Stimulated activated CD4-positive, alpha-beta T cell treated with anti-CD3 and anti-CD28 coated beads, Interleukin-1b, Interleukin-23, amount 100 ng/mL, for 1 hour (primary cell): ENCODE measurements around the gene APP.

Experiments used
- DNase-seq, 2 donors: peaks; one replicate each; pipeline ENCODE4 v3.0.0-alpha.2; 2020; ENCODE audit warnings: low read depth in 2 of 2

APP gene

DNA sequence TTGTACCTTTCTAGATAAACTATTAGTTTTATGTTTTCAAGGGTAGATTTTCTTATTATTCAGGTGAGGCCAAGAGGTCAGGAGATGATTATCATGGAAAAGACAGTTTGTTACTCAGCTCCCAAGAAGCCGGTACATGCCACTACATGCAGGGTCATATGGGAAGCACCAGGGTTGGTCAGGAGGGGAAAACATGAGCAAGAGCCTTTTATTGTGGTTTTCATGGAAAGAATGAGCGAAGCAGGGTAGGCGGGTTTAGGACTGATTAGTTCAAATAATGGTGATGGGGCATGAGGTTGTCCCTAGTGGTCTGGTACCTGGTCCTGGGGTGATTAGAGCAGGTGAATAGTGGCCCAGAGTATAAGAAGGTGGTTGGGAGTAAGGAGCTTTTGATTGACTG, 189.9 kb downstream of the APP start:
- DNase-seq, result no peak

DNA sequence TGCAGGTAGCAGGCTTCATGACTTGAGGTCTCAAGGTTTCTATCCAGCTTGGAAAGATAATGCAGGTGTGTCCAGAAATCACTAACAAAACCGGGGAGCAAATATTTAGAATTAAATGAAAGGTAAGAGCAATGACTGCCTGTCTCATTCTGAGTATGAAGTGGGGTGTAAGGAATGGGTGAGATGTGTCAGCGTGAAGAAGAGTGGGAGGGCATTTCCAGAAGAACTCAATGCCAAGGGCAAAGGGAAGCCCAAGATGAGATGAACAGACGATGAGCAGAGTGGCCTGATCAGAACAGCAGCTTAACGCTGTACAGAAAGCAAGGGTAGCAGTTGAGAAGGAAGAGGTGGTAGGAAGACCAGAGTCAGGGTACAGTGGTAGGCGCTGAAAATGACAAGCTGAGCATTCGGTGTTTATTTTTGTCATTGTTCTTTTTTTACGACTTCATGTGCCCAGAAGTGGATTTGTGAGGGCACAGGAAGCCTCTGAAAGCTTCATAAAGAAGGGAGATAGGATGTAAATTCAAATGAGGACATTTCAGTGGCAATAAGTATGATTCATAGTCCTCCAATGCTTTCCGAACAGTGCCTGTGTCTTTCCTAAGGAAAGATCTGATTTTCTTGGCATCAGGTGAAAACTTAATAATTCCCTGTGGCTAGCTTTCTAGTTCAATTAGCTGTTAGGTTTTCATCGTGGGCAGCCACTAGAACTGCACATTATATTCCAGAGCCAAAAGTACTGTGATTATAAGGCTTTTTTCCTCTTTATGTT, 190.5 kb downstream of the APP start:
- DNase-seq, result no peak

- no peak for DNase-seq
These were observed 193.4 kb downstream of the APP start for GRCh38 chr21:25977068-25977611.

DNA sequence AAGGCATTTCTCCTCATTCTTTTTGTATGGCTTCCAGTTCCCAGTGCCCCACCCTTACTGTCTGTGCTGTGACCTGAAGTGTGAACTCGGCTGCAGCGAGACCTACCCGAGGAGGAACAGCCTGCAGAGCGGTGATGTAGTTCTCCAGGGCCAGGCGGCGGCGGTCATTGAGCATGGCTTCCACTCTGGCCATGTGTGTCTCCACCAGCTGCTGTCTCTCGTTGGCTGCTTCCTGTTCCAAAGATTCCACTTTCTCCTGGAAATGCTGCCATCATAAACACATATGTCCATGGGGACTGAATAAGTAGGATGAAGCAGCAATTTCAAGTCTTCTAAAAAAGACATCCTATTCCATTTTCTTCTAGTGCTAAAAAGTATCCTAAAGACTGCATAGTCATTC, 195.6 kb downstream of the APP start:
- DNase-seq, result no peak

DNA sequence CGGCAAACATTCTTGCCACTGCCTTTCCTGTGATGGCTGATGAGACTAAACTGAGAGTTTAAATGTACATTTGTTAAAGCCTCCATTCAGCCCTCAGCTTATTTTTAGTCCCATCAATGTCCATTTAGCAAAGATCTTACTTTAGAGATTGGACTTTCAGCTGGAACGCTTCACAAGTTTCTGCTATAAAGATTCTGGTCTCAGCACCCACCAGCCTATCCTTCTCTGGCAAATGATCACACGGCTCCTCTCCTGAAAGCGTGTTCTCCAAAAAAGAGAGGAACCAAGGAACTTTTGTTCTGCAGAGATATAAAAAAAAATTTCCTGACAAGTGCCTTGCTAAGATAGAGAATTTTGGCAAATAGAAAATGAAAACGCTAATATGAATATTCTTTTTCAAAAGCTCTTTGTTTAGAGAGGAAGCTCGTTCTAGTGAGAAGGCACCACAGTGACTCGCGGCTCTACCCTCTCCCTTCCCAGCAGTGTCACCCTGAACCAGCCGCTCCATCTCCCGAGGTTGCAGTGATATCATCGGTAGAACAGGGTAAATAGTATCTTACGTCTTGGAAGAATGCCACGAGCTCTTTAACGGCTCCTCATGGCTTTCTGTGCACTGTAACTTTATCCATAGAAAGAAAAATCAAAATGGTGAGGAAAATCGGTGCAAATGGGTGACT, 200.2 kb downstream of the APP start:
- DNase-seq, result no peak

DNA sequence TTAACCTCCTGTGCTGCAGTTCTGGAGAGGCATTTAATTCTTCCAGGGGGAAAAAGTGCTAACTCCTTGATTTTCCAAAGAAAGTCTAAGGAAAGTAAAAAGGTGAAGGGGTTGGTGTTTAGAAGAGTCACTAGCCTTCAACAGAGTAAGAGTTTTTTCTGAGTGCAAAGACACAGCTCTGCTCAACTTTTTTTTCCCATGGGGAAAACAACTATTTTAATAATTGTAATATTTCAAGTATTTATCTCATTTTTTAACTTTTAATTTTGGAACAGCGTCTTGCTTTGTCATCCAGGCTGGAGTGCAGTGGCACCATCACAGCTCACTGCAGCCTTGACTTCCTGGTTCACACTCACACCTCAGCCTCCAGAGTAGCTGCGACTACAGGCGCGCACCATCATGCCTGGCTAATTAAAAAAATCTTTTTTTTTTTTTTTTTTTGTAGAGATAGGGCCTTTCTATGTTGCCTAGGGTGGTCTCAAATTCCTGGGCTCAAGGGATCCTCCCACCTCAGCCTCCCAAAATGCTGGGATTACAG, 202.6 kb downstream of the APP start:
- no peak for DNase-seq

GRCh38 chr21:25967181-25967900, 203.2 kb downstream of the APP start:
- no peak for DNase-seq

- DNase-seq, result no peak
These were observed 204.4 kb downstream of the APP start for GRCh38 chr21:25965951-25966707.

DNA sequence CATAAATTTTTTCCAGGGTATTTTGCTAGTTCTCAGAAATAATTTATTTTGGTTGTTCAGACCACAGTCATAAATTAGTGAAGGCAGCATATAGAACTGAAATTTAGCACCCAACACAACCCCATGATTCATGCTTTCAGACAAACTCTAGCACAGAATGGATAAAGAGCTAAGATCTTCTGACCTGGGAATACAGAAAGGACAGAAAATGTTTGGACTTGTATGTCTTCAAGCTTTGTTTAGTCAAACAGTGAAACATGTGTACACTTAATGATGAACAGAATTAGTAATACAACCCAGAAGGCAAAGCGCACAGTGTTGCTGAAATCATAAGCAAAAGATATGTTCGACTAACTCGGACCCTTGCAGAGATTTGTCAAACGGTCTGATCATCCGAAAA, 205.6 kb downstream of the APP start:
- DNase-seq, result no peak

DNA sequence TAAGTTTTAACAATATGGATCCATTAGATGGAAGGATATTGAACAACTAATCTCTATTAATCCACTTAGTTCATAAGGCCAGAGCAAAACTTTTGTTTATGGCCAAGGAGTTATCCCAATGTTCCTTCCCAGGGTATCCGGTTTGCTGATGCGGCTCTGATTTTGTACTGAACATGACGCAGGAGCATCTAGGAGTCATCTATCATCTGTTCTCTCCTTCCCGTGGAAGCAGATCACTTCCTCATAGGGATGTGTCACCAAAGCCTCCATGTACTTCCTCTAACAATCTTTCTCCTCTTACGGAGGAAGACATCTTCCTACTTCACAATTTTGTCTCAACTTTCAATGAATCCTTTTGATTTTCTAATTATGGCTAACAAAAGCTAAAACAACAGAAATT, 206.6 kb downstream of the APP start:
- DNase-seq, result no peak

GRCh38 chr21:25963181-25963580, 207.4 kb downstream of the APP start:
- DNase-seq, result no peak

GRCh38 chr21:25961042-25961441, 209.5 kb downstream of the APP start:
- DNase-seq, result no peak

DNA sequence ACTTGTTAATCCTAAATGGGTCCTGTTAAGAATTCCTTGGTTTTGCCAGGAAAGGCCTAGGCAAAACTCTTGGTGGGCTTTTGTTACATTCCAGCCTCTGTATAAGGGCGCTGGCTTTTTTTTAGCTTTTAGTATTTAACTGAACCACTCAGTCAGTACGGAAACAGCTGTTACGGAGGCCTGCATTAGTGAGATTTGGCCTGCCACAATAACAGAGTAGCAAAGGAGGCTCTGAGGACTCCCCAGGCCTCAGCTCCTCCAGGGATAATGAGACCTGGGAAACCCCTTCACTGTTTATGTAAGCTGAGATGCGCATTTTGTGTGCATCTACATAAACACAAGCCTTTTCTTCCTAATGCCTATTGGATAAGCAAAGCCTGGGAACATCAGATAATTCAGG, 210.2 kb downstream of the APP start:
- no peak for DNase-seq

DNA sequence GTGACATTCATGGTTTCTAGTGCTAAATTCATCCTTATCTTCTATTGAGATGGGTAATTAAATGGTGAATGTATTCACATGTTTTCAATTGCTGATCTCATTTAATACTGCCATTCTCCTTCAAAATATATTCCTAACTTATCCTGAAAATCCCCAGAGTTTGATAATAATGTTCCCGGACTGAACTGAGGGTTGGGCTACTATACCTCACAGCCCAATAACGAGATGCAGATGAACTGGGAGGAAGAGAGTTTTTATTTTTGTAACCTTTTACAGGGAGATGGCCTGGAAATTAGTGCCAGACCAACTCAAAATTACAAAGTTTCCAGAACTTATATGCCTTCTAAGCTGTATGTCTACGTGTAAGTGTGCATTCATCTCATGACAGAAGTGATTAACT, 210.8 kb downstream of the APP start:
- no peak for DNase-seq

DNA sequence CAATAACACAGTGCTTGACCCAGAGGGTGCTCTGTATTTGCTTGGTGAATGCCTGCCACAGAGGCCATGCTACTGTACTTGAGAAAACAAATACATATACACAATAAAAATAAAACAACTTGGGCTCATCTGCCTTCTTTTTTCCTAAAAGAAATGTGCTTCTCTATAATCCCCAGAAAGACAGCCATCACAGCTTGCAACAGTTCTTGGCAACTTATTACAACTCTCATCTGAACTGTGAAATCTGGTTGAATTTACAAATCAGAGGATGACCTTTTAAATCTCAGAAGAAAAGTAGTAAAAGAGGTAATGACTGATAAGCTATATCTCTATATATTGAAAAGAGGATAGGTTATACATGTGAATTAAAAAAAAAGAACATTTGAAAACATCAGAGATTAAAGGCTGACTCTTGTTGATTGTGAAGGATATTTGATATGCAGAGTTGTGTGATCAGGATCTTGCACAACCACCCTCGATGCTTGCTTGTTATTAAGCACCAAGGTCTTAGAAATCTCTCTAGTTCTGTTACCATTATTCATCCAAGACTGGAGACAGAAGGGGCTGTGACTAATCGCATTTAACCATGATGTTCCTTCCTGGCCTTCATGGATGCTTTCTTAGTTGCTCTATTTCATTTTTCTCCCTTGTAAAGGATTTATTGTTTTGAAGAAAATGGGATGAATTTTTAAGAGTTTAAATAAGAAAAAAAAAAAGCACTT, 213.4 kb downstream of the APP start:
- DNase-seq, result no peak

GRCh38 chr21:25955646-25956045, 214.9 kb downstream of the APP start:
- no peak for DNase-seq

- no peak for DNase-seq
These were observed 216.9 kb downstream of the APP start for GRCh38 chr21:25953659-25954058.

- DNase-seq, result no peak
These were observed 217.4 kb downstream of the APP start for GRCh38 chr21:25953196-25953595.

DNA sequence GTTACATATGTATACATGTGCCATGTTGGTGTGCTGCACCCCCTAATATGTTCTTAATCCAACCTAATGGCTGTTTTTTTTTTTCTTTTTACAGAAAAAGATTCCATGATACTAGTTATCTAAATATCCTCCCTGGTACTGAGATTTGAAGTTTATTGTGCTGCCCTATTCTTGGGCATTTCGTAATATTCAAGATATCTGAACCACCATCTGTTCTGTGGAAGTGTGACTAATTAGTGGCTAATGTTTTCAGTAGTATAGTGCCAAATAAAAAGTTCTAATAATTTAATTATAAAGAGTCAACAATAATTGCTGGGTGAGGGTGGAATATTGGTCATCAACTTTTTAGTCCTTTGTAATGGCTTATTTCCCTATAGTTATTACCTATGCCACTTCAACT, 218.3 kb downstream of the APP start:
- no peak for DNase-seq

GRCh38 chr21:25949701-25950100, 220.9 kb downstream of the APP start:
- DNase-seq, result no peak

DNA sequence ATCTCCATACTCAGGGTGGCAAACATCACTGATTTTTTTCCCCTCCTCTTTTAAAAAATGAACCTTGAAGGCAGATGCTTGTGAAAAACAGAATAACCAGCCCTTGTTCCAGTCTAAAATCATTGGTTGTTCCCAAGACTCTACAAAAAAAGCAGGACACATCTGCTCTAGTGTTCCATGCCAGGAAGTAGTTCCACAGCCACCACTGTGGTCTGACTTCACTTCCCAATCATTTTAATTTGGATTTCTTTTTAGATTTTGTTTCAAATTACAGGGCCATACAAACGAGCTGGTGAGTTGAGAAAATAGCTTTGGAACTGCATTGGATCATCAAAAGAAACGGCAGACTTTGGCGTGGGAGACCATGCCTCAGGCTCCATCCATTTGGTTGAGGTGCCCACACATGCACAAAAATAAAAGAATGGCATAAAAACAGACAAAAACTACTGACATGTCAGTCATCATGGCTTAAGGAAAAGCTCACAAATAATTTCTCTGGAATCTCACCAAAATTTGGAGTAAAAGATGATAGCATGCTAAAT, 225.8 kb downstream of the APP start:
- DNase-seq, result no peak
